Measurements from ENCODE around the gene TDRD15. TPM values are rescaled to one million over a fixed set of nuclear protein-coding genes. Genes with fewer than 3 reads are reported as not detected.

The TDRD15 gene
- total RNA-seq, 1 experiment from 2014 or later, result 2.9 TPM

GRCh38 chr2:21102356-21102755 is 21.4 kb upstream of the TDRD15 start:
- H3K9me3 ChIP-seq (ENCODE audit: insufficient read depth, low read depth), result no peaks in the 10 kb centered on the region
- DNase-seq, result no peak
- H3F3A ChIP-seq (ENCODE audit: insufficient read depth, low read depth), result no peaks in the 10 kb centered on the region
- no peaks in the 10 kb centered on the region for H3K9me2 ChIP-seq (ENCODE audit: insufficient read depth)
- no peaks in the 10 kb centered on the region for H3K36me3 ChIP-seq (ENCODE audit: low read depth)
- TF ChIP-seq, protein P1, sequence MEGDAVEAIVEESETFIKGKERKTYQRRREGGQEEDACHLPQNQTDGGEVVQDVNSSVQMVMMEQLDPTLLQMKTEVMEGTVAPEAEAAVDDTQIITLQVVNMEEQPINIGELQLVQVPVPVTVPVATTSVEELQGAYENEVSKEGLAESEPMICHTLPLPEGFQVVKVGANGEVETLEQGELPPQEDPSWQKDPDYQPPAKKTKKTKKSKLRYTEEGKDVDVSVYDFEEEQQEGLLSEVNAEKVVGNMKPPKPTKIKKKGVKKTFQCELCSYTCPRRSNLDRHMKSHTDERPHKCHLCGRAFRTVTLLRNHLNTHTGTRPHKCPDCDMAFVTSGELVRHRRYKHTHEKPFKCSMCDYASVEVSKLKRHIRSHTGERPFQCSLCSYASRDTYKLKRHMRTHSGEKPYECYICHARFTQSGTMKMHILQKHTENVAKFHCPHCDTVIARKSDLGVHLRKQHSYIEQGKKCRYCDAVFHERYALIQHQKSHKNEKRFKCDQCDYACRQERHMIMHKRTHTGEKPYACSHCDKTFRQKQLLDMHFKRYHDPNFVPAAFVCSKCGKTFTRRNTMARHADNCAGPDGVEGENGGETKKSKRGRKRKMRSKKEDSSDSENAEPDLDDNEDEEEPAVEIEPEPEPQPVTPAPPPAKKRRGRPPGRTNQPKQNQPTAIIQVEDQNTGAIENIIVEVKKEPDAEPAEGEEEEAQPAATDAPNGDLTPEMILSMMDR (conservative IDR thresholded peaks at IDR 0.05), result no peak
- no peak for TF ChIP-seq EZH2 (IDR thresholded peaks at IDR 0.05; ENCODE audit: low read depth)
- H3K4me2 ChIP-seq, result no peak overlapping the region
- ChIA-PET POLR2A (ENCODE audit: unreplicated experiment) (no interaction called here), CTCF (no interaction called here)
- BruUV-seq (replicated peaks), result no TSS peak
- no peaks in the 10 kb centered on the region for H3K4me1 ChIP-seq (replicated peaks; ENCODE audit: insufficient read depth)
- no peak overlapping the region for H3K4me3 ChIP-seq
- H3K79me2 ChIP-seq (ENCODE audit: low read depth), result no peaks in the 10 kb centered on the region
- peaks cover 8% of the 10 kb centered on the region; the same call in 1 of the 2 replicates for H3K27me3 ChIP-seq (ENCODE audit: insufficient read depth, low read depth)
- no peaks in the 10 kb centered on the region for H4K20me1 ChIP-seq (ENCODE audit: insufficient read depth)
- H2AFZ ChIP-seq, result no peak overlapping the region
- no peak overlapping the region for H3K27ac ChIP-seq
- intact Hi-C loops (cut with micrococcal nuclease; ENCODE audit: unreplicated experiment), result no loop called here

DNA sequence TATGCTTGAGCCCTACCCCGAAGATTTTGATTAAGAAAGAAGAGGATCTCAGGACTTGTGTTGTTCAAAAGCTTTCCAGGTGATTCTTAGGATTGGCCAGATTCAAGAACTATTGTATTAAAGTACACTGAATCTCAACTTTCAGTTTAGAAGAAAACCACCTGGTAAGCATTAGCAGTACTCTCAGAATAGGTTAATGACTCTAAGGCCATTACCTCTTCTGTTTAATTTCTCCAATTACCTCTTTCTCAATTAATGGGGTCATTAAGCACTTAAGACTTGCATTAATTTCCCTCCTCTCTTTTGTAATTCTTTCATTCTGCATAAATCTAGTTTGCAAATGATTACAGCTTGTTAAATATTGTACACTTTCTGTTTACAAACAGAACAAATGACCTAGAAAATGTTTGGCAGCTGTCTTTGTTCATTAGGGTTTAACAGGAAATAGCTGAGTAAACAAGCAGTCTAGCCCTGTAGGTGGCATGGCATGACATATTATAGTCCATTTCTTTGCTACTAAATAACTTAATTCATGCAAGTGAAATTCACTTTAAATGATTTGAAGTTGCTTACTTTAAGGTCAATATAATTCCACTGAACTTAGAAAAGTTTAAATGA is 20.4 kb upstream of the TDRD15 start:
- Histone ChIP-seq H3K27ac (no peak overlapping the region), H3K27me3 (ENCODE audit: insufficient read depth, low read depth) (peaks cover 8% of the 10 kb centered on the region; the same call in 1 of the 2 replicates), H3K4me3 (no peak overlapping the region), H3K79me2 (ENCODE audit: low read depth) (no peaks in the 10 kb centered on the region), H3K4me1 (replicated peaks; ENCODE audit: insufficient read depth) (no peaks in the 10 kb centered on the region), H3F3A (ENCODE audit: insufficient read depth, low read depth) (no peaks in the 10 kb centered on the region), H3K4me2 (no peak overlapping the region), H3K9me3 (ENCODE audit: insufficient read depth, low read depth) (no peaks in the 10 kb centered on the region), H2AFZ (no peak overlapping the region), H4K20me1 (ENCODE audit: insufficient read depth) (no peaks in the 10 kb centered on the region), H3K9me2 (ENCODE audit: insufficient read depth) (no peaks in the 10 kb centered on the region), H3K36me3 (ENCODE audit: low read depth) (no peaks in the 10 kb centered on the region)
- TF ChIP-seq EZH2 (IDR thresholded peaks at IDR 0.05; ENCODE audit: low read depth), result no peak
- TF ChIP-seq, protein P1 (conservative IDR thresholded peaks at IDR 0.05), result no peak
- POLR2A ChIA-PET (ENCODE audit: unreplicated experiment), result no interaction called here
- CTCF ChIA-PET, result no interaction called here
- intact Hi-C loops (cut with micrococcal nuclease; ENCODE audit: unreplicated experiment), result no loop called here
- BruUV-seq (replicated peaks), result no TSS peak
- DNase-seq, result no peak

GRCh38 chr2:21104030-21104660 is 19.6 kb upstream of the TDRD15 start:
- no peaks in the 10 kb centered on the region for H3K4me1 ChIP-seq (replicated peaks; ENCODE audit: insufficient read depth)
- BruUV-seq (replicated peaks), result no TSS peak
- CTCF ChIA-PET, result no interaction called here
- no peaks in the 10 kb centered on the region for H3F3A ChIP-seq (ENCODE audit: insufficient read depth, low read depth)
- H3K36me3 ChIP-seq (ENCODE audit: low read depth), result no peaks in the 10 kb centered on the region
- no peak overlapping the region for H3K4me2 ChIP-seq
- H3K9me2 ChIP-seq (ENCODE audit: insufficient read depth), result no peaks in the 10 kb centered on the region
- no peaks in the 10 kb centered on the region for H3K79me2 ChIP-seq (ENCODE audit: low read depth)
- no peak overlapping the region for H3K27ac ChIP-seq
- POLR2A ChIA-PET (ENCODE audit: unreplicated experiment), result no interaction called here
- peaks cover 8% of the 10 kb centered on the region; the same call in 1 of the 2 replicates for H3K27me3 ChIP-seq (ENCODE audit: insufficient read depth, low read depth)
- no peak for DNase-seq
- TF ChIP-seq, protein P1 (conservative IDR thresholded peaks at IDR 0.05), result no peak
- no peak for TF ChIP-seq EZH2 (IDR thresholded peaks at IDR 0.05; ENCODE audit: low read depth)
- no peak overlapping the region for H2AFZ ChIP-seq
- no peaks in the 10 kb centered on the region for H4K20me1 ChIP-seq (ENCODE audit: insufficient read depth)
- H3K4me3 ChIP-seq, result no peak overlapping the region
- intact Hi-C loops (cut with micrococcal nuclease; ENCODE audit: unreplicated experiment), result no loop called here
- H3K9me3 ChIP-seq (ENCODE audit: insufficient read depth, low read depth), result no peaks in the 10 kb centered on the region
